GM12892 (cell line): ENCODE data around the gene MEIOSIN.

ENCODE experiments used
- POLR2A ChIP-seq: IDR thresholded peaks from 2 replicates; pipeline ENCODE4 v1.6.1; 2011; ENCODE audit warnings: low read depth, low read length, control low read depth
- POLR2AphosphoS5 ChIP-seq: IDR thresholded peaks from 2 replicates; pipeline ENCODE4 v1.6.1; 2011; ENCODE audit warnings: low read depth, low read length, control low read depth
- TAF1 ChIP-seq: IDR thresholded peaks from 2 replicates; pipeline ENCODE4 v1.6.1; 2011; ENCODE audit warnings: low read depth, mild to moderate bottlenecking, control low read depth, low read length, borderline replicate concordance

DNA sequence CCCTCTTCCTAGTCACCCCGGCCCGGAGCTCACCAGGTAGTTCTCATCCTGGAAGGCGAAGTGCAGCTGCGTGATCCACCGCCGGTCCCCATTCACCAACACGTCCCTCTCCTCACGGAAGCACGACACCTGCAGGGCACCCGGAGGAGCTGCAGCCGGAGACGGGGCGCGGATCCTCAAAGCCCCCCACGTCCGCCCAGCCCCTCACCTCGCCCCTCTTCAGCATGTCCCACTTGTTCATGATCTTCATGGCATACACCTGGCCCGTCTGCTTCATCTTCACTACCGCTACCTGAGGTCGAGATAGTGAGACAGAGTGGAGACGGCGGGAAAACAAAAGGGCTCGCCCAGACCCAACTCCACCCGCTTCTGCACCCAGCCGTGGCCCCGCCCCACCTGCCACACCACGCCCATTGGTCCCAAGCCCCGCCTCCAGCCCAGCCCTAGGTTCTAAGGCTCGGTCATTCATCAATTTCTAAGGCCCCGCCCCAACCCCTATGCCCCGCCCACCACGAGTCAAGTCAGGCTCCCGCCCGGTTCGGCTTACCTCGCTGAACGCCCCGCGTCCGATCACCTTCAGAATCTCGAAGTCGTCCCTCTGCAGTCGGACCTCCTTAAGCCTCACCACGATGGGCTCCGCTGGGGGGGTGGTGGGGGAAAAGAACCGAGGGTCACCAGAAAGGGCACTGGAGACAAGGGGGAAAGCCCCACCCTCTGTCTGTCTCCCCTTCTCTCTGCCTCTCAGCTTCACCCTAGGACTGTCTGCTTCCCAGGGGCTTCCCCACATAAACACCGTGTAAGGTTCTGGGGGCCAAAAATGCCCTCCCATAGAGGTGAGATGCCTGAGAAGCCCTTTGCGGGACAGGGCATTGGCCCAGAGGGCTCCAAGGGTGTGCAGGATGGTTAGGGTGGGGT, 46.2 kb downstream of the MEIOSIN start:
- TF ChIP-seq POLR2A (no peak), POLR2AphosphoS5 (no peak; the same call in 1 of the 2 replicates), TAF1 (no peak)
